Measurements from ENCODE around the gene OR2H1. TPM values are rescaled to one million over a fixed set of nuclear protein-coding genes. Genes with fewer than 3 reads are reported as not detected.
A peak's percentile ranks its signal among the peaks of the same experiment; 100 is the strongest.

The OR2H1 gene
- total RNA-seq, 2 experiments from 2014 or later: not detected

- ChIA-PET CTCF (no interaction called here), POLR2A (no interaction called here)
- H3K27ac Mint-ChIP-seq: no peak overlapping the region
- H3K4me3 Mint-ChIP-seq: no peak overlapping the region
- H3K9me3 Mint-ChIP-seq (ENCODE audit: low read depth): no peaks in the 10 kb centered on the region
- intact Hi-C loops (cut with DNase I, micrococcal nuclease): no loop called here
- ATAC-seq: no peak
- H3K4me1 Mint-ChIP-seq: no peaks in the 10 kb centered on the region
- no peak for DNase-seq
- no peaks in the 10 kb centered on the region for H3K36me3 Mint-ChIP-seq (ENCODE audit: low read depth)
- H3K27me3 Mint-ChIP-seq: peaks cover 21% of the 10 kb centered on the region
Measured at GRCh38 chr6:29500594-29500993, 43.6 kb downstream of the OR2H1 start.

- Mint-ChIP-seq H3K9me3 (ENCODE audit: low read depth) (no peaks in the 10 kb centered on the region), H3K4me1 (no peaks in the 10 kb centered on the region), H3K27me3 (peaks cover 21% of the 10 kb centered on the region), H3K27ac (no peak overlapping the region), H3K36me3 (ENCODE audit: low read depth) (no peaks in the 10 kb centered on the region), H3K4me3 (no peak overlapping the region)
- intact Hi-C loops (cut with DNase I, micrococcal nuclease): no loop called here
- DNase-seq (no peak), ATAC-seq (no peak)
- POLR2A ChIA-PET: no interaction called here
- CTCF ChIA-PET: no interaction called here
Measured at GRCh38 chr6:29501106-29501505, 44.2 kb downstream of the OR2H1 start.

GRCh38 chr6:29502181-29502580 lies 45.2 kb downstream of the OR2H1 start:
- ATAC-seq: no peak
- no peak for DNase-seq
- POLR2A ChIA-PET: no interaction called here
- H3K27ac Mint-ChIP-seq: no peak overlapping the region
- no peak overlapping the region for H3K4me3 Mint-ChIP-seq
- no peaks in the 10 kb centered on the region for H3K4me1 Mint-ChIP-seq
- H3K9me3 Mint-ChIP-seq (ENCODE audit: low read depth): no peaks in the 10 kb centered on the region
- H3K36me3 Mint-ChIP-seq (ENCODE audit: low read depth): no peaks in the 10 kb centered on the region
- intact Hi-C loops (cut with DNase I, micrococcal nuclease): no loop called here
- CTCF ChIA-PET: no interaction called here
- peaks cover 16% of the 10 kb centered on the region for H3K27me3 Mint-ChIP-seq

GRCh38 chr6:29502597-29502996 lies 45.6 kb downstream of the OR2H1 start:
- Mint-ChIP-seq H3K36me3 (ENCODE audit: low read depth) (no peaks in the 10 kb centered on the region), H3K27ac (no peak overlapping the region), H3K4me1 (no peaks in the 10 kb centered on the region), H3K27me3 (peaks cover 14% of the 10 kb centered on the region), H3K4me3 (no peak overlapping the region), H3K9me3 (ENCODE audit: low read depth) (no peaks in the 10 kb centered on the region)
- DNase-seq: no peak
- ChIA-PET POLR2A (no interaction called here), CTCF (no interaction called here)
- ATAC-seq: no peak
- intact Hi-C loops (cut with DNase I, micrococcal nuclease): no loop called here

- H3K36me3 Mint-ChIP-seq (ENCODE audit: low read depth): no peaks in the 10 kb centered on the region
- ATAC-seq (no peak), DNase-seq (no peak)
- H3K9me3 Mint-ChIP-seq (ENCODE audit: low read depth): no peaks in the 10 kb centered on the region
- no peak overlapping the region for H3K27ac Mint-ChIP-seq
- no peak overlapping the region for H3K4me3 Mint-ChIP-seq
- H3K27me3 Mint-ChIP-seq: peaks cover 5% of the 10 kb centered on the region
- ChIA-PET POLR2A (no interaction called here), CTCF (no interaction called here)
- no peaks in the 10 kb centered on the region for H3K4me1 Mint-ChIP-seq
- intact Hi-C loops (cut with DNase I, micrococcal nuclease): no loop called here
Measured at GRCh38 chr6:29504961-29505360, 48.0 kb downstream of the OR2H1 start.

GRCh38 chr6:29505808-29506207 lies 48.9 kb downstream of the OR2H1 start:
- Mint-ChIP-seq H3K4me3 (no peak overlapping the region), H3K36me3 (ENCODE audit: low read depth) (no peaks in the 10 kb centered on the region), H3K27me3 (peaks cover 9% of the 10 kb centered on the region), H3K9me3 (ENCODE audit: low read depth) (no peaks in the 10 kb centered on the region), H3K27ac (no peak overlapping the region), H3K4me1 (no peaks in the 10 kb centered on the region)
- intact Hi-C loops (cut with DNase I, micrococcal nuclease): no loop called here
- DNase-seq (no peak), ATAC-seq (no peak)
- CTCF ChIA-PET: no interaction called here
- POLR2A ChIA-PET: no interaction called here

GRCh38 chr6:29506446-29507067 lies 49.6 kb downstream of the OR2H1 start:
- ChIA-PET CTCF (no interaction called here), POLR2A (no interaction called here)
- no peak overlapping the region for H3K27ac Mint-ChIP-seq
- H3K4me3 Mint-ChIP-seq: no peak overlapping the region
- no peaks in the 10 kb centered on the region for H3K36me3 Mint-ChIP-seq (ENCODE audit: low read depth)
- intact Hi-C loops (cut with DNase I, micrococcal nuclease): no loop called here
- ATAC-seq (no peak), DNase-seq (no peak)
- no peaks in the 10 kb centered on the region for H3K9me3 Mint-ChIP-seq (ENCODE audit: low read depth)
- H3K27me3 Mint-ChIP-seq: peaks cover 8% of the 10 kb centered on the region
- no peaks in the 10 kb centered on the region for H3K4me1 Mint-ChIP-seq

- intact Hi-C loops (cut with DNase I, micrococcal nuclease): no loop called here
- no peak for DNase-seq
- H3K27me3 Mint-ChIP-seq: peaks cover 8% of the 10 kb centered on the region
- POLR2A ChIA-PET: no interaction called here
- no peaks in the 10 kb centered on the region for H3K9me3 Mint-ChIP-seq (ENCODE audit: low read depth)
- H3K4me1 Mint-ChIP-seq: no peaks in the 10 kb centered on the region
- H3K27ac Mint-ChIP-seq: no peak overlapping the region
- no peak overlapping the region for H3K4me3 Mint-ChIP-seq
- CTCF ChIA-PET: interaction anchor here (0.6 kb wide), 1 partner anchor 1940 kb away, joined by 3 read pairs; no protein-coding TSS in a partner anchor
- ATAC-seq: no peak
- no peaks in the 10 kb centered on the region for H3K36me3 Mint-ChIP-seq (ENCODE audit: low read depth)
Measured at GRCh38 chr6:29507319-29507718, 50.4 kb downstream of the OR2H1 start.

- intact Hi-C loops (cut with DNase I, micrococcal nuclease): no loop called here
- no peak for DNase-seq
- no peaks in the 10 kb centered on the region for H3K9me3 Mint-ChIP-seq (ENCODE audit: low read depth)
- no peaks in the 10 kb centered on the region for H3K36me3 Mint-ChIP-seq (ENCODE audit: low read depth)
- peaks cover 9% of the 10 kb centered on the region for H3K27me3 Mint-ChIP-seq
- no peaks in the 10 kb centered on the region for H3K4me1 Mint-ChIP-seq
- no peak overlapping the region for H3K27ac Mint-ChIP-seq
- CTCF ChIA-PET: no interaction called here
- ATAC-seq: peak; percentile 47
- H3K4me3 Mint-ChIP-seq: no peak overlapping the region
- POLR2A ChIA-PET: no interaction called here
Measured at GRCh38 chr6:29509239-29509638, 52.3 kb downstream of the OR2H1 start.

GRCh38 chr6:29509711-29510110 lies 52.8 kb downstream of the OR2H1 start:
- CTCF ChIA-PET: no interaction called here
- intact Hi-C loops (cut with DNase I, micrococcal nuclease): no loop called here
- Mint-ChIP-seq H3K27ac (no peak overlapping the region), H3K4me3 (no peak overlapping the region), H3K36me3 (ENCODE audit: low read depth) (no peaks in the 10 kb centered on the region), H3K27me3 (peaks cover 13% of the 10 kb centered on the region), H3K9me3 (ENCODE audit: low read depth) (no peaks in the 10 kb centered on the region), H3K4me1 (no peaks in the 10 kb centered on the region)
- no peak for DNase-seq
- ATAC-seq: no peak
- POLR2A ChIA-PET: no interaction called here

GRCh38 chr6:29510202-29510601 lies 53.2 kb downstream of the OR2H1 start:
- Mint-ChIP-seq H3K27ac (no peak overlapping the region), H3K9me3 (ENCODE audit: low read depth) (no peaks in the 10 kb centered on the region), H3K4me3 (no peak overlapping the region), H3K27me3 (peaks cover 16% of the 10 kb centered on the region), H3K36me3 (ENCODE audit: low read depth) (no peaks in the 10 kb centered on the region), H3K4me1 (no peaks in the 10 kb centered on the region)
- no peak for ATAC-seq
- DNase-seq: no peak
- ChIA-PET CTCF (no interaction called here), POLR2A (no interaction called here)
- intact Hi-C loops (cut with DNase I, micrococcal nuclease): no loop called here

- ATAC-seq (no peak), DNase-seq (no peak)
- Mint-ChIP-seq H3K27me3 (peaks cover 16% of the 10 kb centered on the region), H3K4me3 (no peak overlapping the region), H3K4me1 (peaks cover 1% of the 10 kb centered on the region), H3K27ac (no peak overlapping the region), H3K9me3 (ENCODE audit: low read depth) (no peaks in the 10 kb centered on the region), H3K36me3 (ENCODE audit: low read depth) (no peaks in the 10 kb centered on the region)
- intact Hi-C loops (cut with DNase I, micrococcal nuclease): no loop called here
- CTCF ChIA-PET: interaction anchor here (0.8 kb wide), 1 partner anchor 140 kb away, joined by 4 read pairs; no protein-coding TSS in a partner anchor
- POLR2A ChIA-PET: no interaction called here
Measured at GRCh38 chr6:29510746-29511300, 53.9 kb downstream of the OR2H1 start.
